ENCODE measurements around the gene USH1C. TPM values are rescaled to one million over a fixed set of nuclear protein-coding genes. Genes with fewer than 3 reads are reported as not detected.

Gene USH1C
- total RNA-seq, 1 experiment from 2014 or later, result 1.0 TPM

DNA sequence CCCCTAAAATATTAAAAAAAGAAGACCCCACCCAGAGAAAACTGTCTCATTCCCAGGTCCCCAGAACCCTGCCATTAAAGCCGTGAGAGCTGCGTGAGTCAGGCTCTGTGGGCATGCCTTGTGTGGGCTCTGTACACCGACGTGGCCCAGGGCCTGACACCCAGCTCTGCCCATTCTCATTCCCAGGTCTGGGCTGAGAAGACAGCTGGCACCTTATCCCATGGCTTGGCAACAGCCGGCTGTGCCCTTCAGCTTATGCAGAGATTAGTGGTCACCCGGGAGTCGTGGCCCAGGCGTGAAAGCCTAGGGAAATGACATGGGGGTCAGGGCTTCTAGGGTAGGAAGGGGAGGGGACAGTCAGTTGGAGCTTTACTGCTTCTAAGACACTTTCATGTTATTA, 34.7 kb upstream of the USH1C start:
- Histone ChIP-seq H3K9ac (ENCODE audit: extremely low read depth, insufficient read length, low read length) (no peak overlapping the region), H3K9me3 (ENCODE audit: control insufficient read depth, low read depth, low read length) (no peaks in the 10 kb centered on the region), H3K27me3 (ENCODE audit: insufficient read depth, low read length) (no peaks in the 10 kb centered on the region), H3K18ac (ENCODE audit: insufficient read length, low read depth, low read length) (no peak overlapping the region), H3K14ac (ENCODE audit: insufficient read depth, low read length) (no peak overlapping the region), H3K79me2 (ENCODE audit: insufficient read depth, low read length) (no peaks in the 10 kb centered on the region), H3K27ac (ENCODE audit: insufficient read length, low read depth, low read length) (no peak overlapping the region), H3K79me1 (ENCODE audit: insufficient read depth, low read depth, low read length, poor library complexity, severe bottlenecking) (no peaks in the 10 kb centered on the region), H2BK120ac (ENCODE audit: low read depth, low read length, poor library complexity, severe bottlenecking) (no peak overlapping the region), H3K23ac (ENCODE audit: insufficient read length, low read depth, low read length) (no peak overlapping the region), H2AK5ac (ENCODE audit: insufficient read length, low read length) (no peak overlapping the region), H4K5ac (ENCODE audit: insufficient read length, low read depth, low read length) (no peak overlapping the region), H4K8ac (replicated peaks; ENCODE audit: insufficient read length, low read depth, low read length) (no peak overlapping the region), H3K4me1 (ENCODE audit: insufficient read depth, low read length) (no peaks in the 10 kb centered on the region), H2BK5ac (ENCODE audit: insufficient read length, low read length) (no peak overlapping the region), H3K23me2 (ENCODE audit: insufficient read length, low read depth, low read length, poor library complexity, severe bottlenecking) (no peaks in the 10 kb centered on the region), H4K20me1 (ENCODE audit: control insufficient read depth, insufficient read depth, insufficient read length) (no peaks in the 10 kb centered on the region), H3K56ac (ENCODE audit: insufficient read length, low read depth, low read length) (no peak overlapping the region), H2BK20ac (ENCODE audit: low read depth, low read length, poor library complexity, severe bottlenecking) (no peak overlapping the region), H2AFZ (ENCODE audit: low read length) (no peak overlapping the region), H4K91ac (ENCODE audit: insufficient read length, low read depth, low read length) (no peak overlapping the region), H2BK12ac (ENCODE audit: insufficient read length, low read depth, low read length) (no peak overlapping the region), H3K4ac (ENCODE audit: low read depth, low read length) (no peak overlapping the region), H3K4me2 (ENCODE audit: insufficient read depth, insufficient read length, low read length) (no peak overlapping the region), H3T11ph (ENCODE audit: low read length) (no peak overlapping the region), H2BK15ac (ENCODE audit: low read depth, low read length) (no peak overlapping the region)
- H3K4me1 Mint-ChIP-seq, result peaks cover 23 to 31% of the 10 kb centered on the region in 2 experiments
- H3K9me3 Mint-ChIP-seq, result peaks cover 2 to 4% of the 10 kb centered on the region in 2 experiments; a peak in 2 of 5 replicates
- H3K27ac Mint-ChIP-seq, result no peak overlapping the region
- WGBS (ENCODE audit: extremely low coverage, insufficient read length, low lambda C conversion rate), result no CpG with 5 or more reads among the region's 8 CpGs
- H3K36me3 Mint-ChIP-seq (ENCODE audit: insufficient read depth in 1 of 3, low read depth in 3 of 3), result no peaks in the 10 kb centered on the region
- DNase-seq, result no peak
- H3K27me3 Mint-ChIP-seq (ENCODE audit: low read depth), result peaks cover 5% of the 10 kb centered on the region
- no peak overlapping the region for H3K4me3 Mint-ChIP-seq
- TF ChIP-seq, protein P1, sequence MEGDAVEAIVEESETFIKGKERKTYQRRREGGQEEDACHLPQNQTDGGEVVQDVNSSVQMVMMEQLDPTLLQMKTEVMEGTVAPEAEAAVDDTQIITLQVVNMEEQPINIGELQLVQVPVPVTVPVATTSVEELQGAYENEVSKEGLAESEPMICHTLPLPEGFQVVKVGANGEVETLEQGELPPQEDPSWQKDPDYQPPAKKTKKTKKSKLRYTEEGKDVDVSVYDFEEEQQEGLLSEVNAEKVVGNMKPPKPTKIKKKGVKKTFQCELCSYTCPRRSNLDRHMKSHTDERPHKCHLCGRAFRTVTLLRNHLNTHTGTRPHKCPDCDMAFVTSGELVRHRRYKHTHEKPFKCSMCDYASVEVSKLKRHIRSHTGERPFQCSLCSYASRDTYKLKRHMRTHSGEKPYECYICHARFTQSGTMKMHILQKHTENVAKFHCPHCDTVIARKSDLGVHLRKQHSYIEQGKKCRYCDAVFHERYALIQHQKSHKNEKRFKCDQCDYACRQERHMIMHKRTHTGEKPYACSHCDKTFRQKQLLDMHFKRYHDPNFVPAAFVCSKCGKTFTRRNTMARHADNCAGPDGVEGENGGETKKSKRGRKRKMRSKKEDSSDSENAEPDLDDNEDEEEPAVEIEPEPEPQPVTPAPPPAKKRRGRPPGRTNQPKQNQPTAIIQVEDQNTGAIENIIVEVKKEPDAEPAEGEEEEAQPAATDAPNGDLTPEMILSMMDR (conservative IDR thresholded peaks at IDR 0.05), result no peak
